Heart left ventricle (tissue), 13 donors: ENCODE results near the gene ADAMTS3.

Experiments
- POLR2A ChIP-seq, 2 donors: fragments of 450-650 bp; IDR thresholded peaks; one replicate each; pipeline ENCODE4 v1.6.1; 2017; ENCODE audit warnings: antibody characterized with exemption in 2 of 2, mild to moderate bottlenecking in 2 of 2, moderate library complexity in 2 of 2
- TF ChIP-seq, protein P1 (sequence below), 12 donors: fragments of 200-600 bp; sonication (generic) in 4 of 12; IDR thresholded peaks; one replicate each; pipeline versions ENCODE4 v1.5.0 to v1.8.0; 2018 to 2022; ENCODE audit warnings: antibody characterized with exemption in 12 of 12, mild to moderate bottlenecking in 5 of 12
- donor health status: ischemic (EF 13 %, LVEDD 7.1; RV severe dilation, severe dysfunction).
- donor health status: DM: no; HTN: yes; CAD: no.
- donor health status: DM: no; HTN: no; CAD: no.
- donor health status: ischemic (EF 25% LVEDD 6.9; RV normal size, moderate dysfunction).
- donor health status: ischemic (EF 25% LVEDD 5.7; RV mildly dilated, moderate dysfunction).
- donor health status: ischemic (EF 35%, LVEDD 5.7; RV mildly dilated, moderate dysfunction).
- donor health status: nonischemic (EF 11% LVEDD 7.7; RV severe dilation, severe dysfunction).
- donor health status: DM: yes; HTN: yes; CAD: no.
- donor health status: PGD.
- donor health status: ischemic (EF 29% LVEDD 5.4; RV normal size, mild dysfunction).
- donor health status: nonischemic (EF 23%, LVEDD 6.1; RV moderate dilation, normal function).

DNA sequence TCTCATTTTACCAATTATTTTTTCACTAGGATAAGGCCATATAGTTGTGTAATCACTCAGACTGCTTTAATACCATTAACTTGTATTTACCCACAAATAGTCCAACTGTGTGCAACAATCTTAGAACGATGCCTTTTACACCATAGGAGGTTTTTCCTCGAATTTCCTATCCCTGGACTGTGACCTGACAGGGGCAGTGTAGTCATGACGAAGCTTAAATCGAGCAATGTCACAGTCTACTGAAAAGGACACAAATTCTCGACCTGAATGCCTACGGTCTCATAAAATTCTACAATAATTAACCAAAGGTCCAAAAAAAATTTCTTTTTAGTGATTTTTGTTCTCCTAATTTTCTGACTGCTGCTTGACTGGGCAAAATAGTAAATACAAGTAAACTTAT, 208.9 kb downstream of the ADAMTS3 start:
- TF ChIP-seq POLR2A (IDR thresholded peaks at IDR 0.05) = no peak
- TF ChIP-seq, protein P1, sequence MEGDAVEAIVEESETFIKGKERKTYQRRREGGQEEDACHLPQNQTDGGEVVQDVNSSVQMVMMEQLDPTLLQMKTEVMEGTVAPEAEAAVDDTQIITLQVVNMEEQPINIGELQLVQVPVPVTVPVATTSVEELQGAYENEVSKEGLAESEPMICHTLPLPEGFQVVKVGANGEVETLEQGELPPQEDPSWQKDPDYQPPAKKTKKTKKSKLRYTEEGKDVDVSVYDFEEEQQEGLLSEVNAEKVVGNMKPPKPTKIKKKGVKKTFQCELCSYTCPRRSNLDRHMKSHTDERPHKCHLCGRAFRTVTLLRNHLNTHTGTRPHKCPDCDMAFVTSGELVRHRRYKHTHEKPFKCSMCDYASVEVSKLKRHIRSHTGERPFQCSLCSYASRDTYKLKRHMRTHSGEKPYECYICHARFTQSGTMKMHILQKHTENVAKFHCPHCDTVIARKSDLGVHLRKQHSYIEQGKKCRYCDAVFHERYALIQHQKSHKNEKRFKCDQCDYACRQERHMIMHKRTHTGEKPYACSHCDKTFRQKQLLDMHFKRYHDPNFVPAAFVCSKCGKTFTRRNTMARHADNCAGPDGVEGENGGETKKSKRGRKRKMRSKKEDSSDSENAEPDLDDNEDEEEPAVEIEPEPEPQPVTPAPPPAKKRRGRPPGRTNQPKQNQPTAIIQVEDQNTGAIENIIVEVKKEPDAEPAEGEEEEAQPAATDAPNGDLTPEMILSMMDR (IDR thresholded peaks at IDR 0.05) = no peak
